Heart left ventricle (tissue), 16 donors: ENCODE data around the gene THOC6. TPM values are rescaled to one million over a fixed set of nuclear protein-coding genes. Genes with fewer than 3 reads are reported as not detected.

ENCODE experiments used
- ATAC-seq, 4 donors: fragments of 200-7000 bp; cut with Tn5 transposase; one replicate each; pipeline ENCODE4 v1.9.1; 2020 to 2022; ENCODE audit warnings: moderate library complexity in 4 of 4, mild to moderate bottlenecking in 3 of 4, moderate number of reproducible peaks in 1 of 4
- DNase-seq, 5 donors: peaks; one replicate each; pipeline ENCODE4 v3.0.0-alpha.2; 2020
- H3K27ac ChIP-seq, 12 donors: fragments of 200-600 bp; sonication (generic) in 4 of 12; one replicate each; pipeline versions ENCODE4 v1.5.0 to v1.8.0; 2016 to 2022; ENCODE audit warnings: mild to moderate bottlenecking in 2 of 12
- H3K27me3 ChIP-seq, 9 donors: fragments of 200-600 bp; sonication (generic) in 2 of 9; one replicate each; pipeline versions ENCODE4 v1.5.1 to v1.8.0; 2016 to 2022; ENCODE audit warnings: mild to moderate bottlenecking in 3 of 9
- H3K36me3 ChIP-seq, 9 donors: fragments of 200-600 bp; sonication (generic) in 2 of 9; one replicate each; pipeline versions ENCODE4 v1.5.0 to v1.8.0; 2018 to 2022; ENCODE audit warnings: mild to moderate bottlenecking in 2 of 9
- H3K4me1 ChIP-seq, 12 donors: fragments of 200-600 bp; sonication (generic) in 4 of 12; one replicate each; pipeline versions ENCODE4 v1.5.0 to v1.8.0; 2016 to 2022; ENCODE audit warnings: mild to moderate bottlenecking in 3 of 12
- H3K4me3 ChIP-seq, 12 donors: fragments of 200-600 bp; sonication (generic) in 4 of 12; one replicate each; pipeline versions ENCODE4 v1.5.0 to v1.8.0; 2017 to 2022; ENCODE audit warnings: mild to moderate bottlenecking in 9 of 12, moderate library complexity in 4 of 12
- H3K9me3 ChIP-seq, 12 donors: fragments of 200-600 bp; sonication (generic) in 4 of 12; one replicate each; pipeline versions ENCODE4 v1.5.0 to v1.8.0; 2016 to 2022; ENCODE audit warnings: mild to moderate bottlenecking in 1 of 12
- CTCF ChIP-seq, 12 donors: fragments of 200-600 bp; sonication (generic) in 4 of 12; IDR thresholded peaks; one replicate each; pipeline versions ENCODE4 v1.5.0 to v1.8.0; 2018 to 2022; ENCODE audit warnings: antibody characterized with exemption in 12 of 12, mild to moderate bottlenecking in 5 of 12
- POLR2A ChIP-seq, 2 donors: fragments of 450-650 bp; IDR thresholded peaks; one replicate each; pipeline ENCODE4 v1.6.1; 2017; ENCODE audit warnings: antibody characterized with exemption in 2 of 2, mild to moderate bottlenecking in 2 of 2, moderate library complexity in 2 of 2
- WGBS, 4 donors: extraction: QIAGEN DNeasy Blood & Tissue Kit in 2 of 4; methylation state at CpG; one replicate each; pipeline versions ENCODE4 v1.1.5 to v1.1.7; 2013 to 2018; 5-methylcytosine and 5-hydroxymethylcytosine counted together
- intact Hi-C, 10 donors: fragments of 100-400 bp; cut with DNase I; formaldehyde crosslinking; loops; one replicate each; pipeline versions ENCODE4 v1.11.1 to v1.14.2; 2022
- polyA plus RNA-seq, 2 donors: library from polyadenylated mRNA; stranded (reverse); fragments of 200-250 nt; gene quantifications; one replicate each; pipeline ENCODE4 v1.2.3, GENCODE V29; 2013
- total RNA-seq, 9 donors: library from RNA; depleted of rRNA in 2 of 9; stranded (reverse); fragments of >200 nt in 2 of 9; fragmentation: NEBNext Ultra II Directional in 3 of 9; extraction: Animal tissue kit (Norgen Biotek cat#: 25700) in 3 of 9; gene quantifications; one replicate each; pipeline versions ENCODE4 v1.1.0 to v1.2.4, GENCODE V29; 2016 to 2023
- donor health status: ischemic (EF 13 %, LVEDD 7.1; RV severe dilation, severe dysfunction).
- donor health status: healthy with polysubstance abuse.
- donor health status: DM: no; HTN: yes; CAD: no.
- donor health status: DM: no; HTN: no; CAD: no.
- donor health status: ischemic (EF 25% LVEDD 6.9; RV normal size, moderate dysfunction).
- donor health status: ischemic (EF 25% LVEDD 5.7; RV mildly dilated, moderate dysfunction).
- donor health status: healthy.
- donor health status: DM: yes; HTN: yes; CAD: no.
- donor health status: ischemic (EF 35%, LVEDD 5.7; RV mildly dilated, moderate dysfunction).
- donor health status: nonischemic (EF 11% LVEDD 7.7; RV severe dilation, severe dysfunction).
- donor health status: DM: yes; HTN: yes; CAD: no.
- donor health status: PGD.
- donor health status: ischemic (EF 29% LVEDD 5.4; RV normal size, mild dysfunction).
- donor health status: nonischemic (EF 23%, LVEDD 6.1; RV moderate dilation, normal function).

The THOC6 gene
- total and polyA plus RNA-seq, 11 donors, result 6.9 to 23.0 (median 10.3) TPM

- Histone ChIP-seq H3K9me3 (no peaks in the 10 kb centered on the region), H3K27ac (no peak overlapping the region), H3K36me3 (peaks cover 0 to 23% (median 19%) of the 10 kb centered on the region in 9 donors), H3K4me3 (no peak overlapping the region), H3K27me3 (peaks cover 4 to 35% (median 26%) of the 10 kb centered on the region in 9 donors), H3K4me1 (peaks cover 10 to 60% (median 36%) of the 10 kb centered on the region in 12 donors)
- ATAC-seq (no peak), DNase-seq (peak in 1 of 5 donors; percentile 23)
- WGBS, 4 donors, result 93 to 96% (median 95%) methylated on average over 22 to 24 of the region's 24 CpGs
- intact Hi-C loops, result no loop called here
- TF ChIP-seq CTCF (IDR thresholded peaks at IDR 0.05) (no peak), POLR2A (IDR thresholded peaks at IDR 0.05) (no peak)
Measured at GRCh38 chr16:3026609-3027488, 3.0 kb downstream of the THOC6 start.

GRCh38 chr16:3027489-3027795 lies 3.6 kb downstream of the THOC6 start:
- ATAC-seq (no peak), DNase-seq (no peak)
- peaks cover 0 to 23% (median 19%) of the 10 kb centered on the region in 9 donors for H3K36me3 ChIP-seq
- no peak overlapping the region for H3K4me3 ChIP-seq
- H3K27me3 ChIP-seq, result peaks cover 4 to 41% (median 26%) of the 10 kb centered on the region in 9 donors
- H3K4me1 ChIP-seq, result peaks cover 4 to 55% (median 30%) of the 10 kb centered on the region in 12 donors
- intact Hi-C loops, result no loop called here
- H3K9me3 ChIP-seq, result no peaks in the 10 kb centered on the region
- 93 to 94% (median 94%) methylated on average over 8 of the region's 8 CpGs for WGBS, 4 donors
- no peak for TF ChIP-seq POLR2A (IDR thresholded peaks at IDR 0.05)
- TF ChIP-seq CTCF (IDR thresholded peaks at IDR 0.05), result no peak
- no peak overlapping the region for H3K27ac ChIP-seq

- peaks cover 0 to 48% (median 23%) of the 10 kb centered on the region in 12 donors for H3K4me1 ChIP-seq
- peaks cover 0 to 23% (median 19%) of the 10 kb centered on the region in 9 donors for H3K36me3 ChIP-seq
- H3K9me3 ChIP-seq, result no peaks in the 10 kb centered on the region
- ATAC-seq, result peak in 3 of 4 donors; percentile 32 to 34 (median 34)
- no peak overlapping the region for H3K27ac ChIP-seq
- intact Hi-C loops, result no loop called here
- TF ChIP-seq POLR2A (IDR thresholded peaks at IDR 0.05), result no peak
- TF ChIP-seq CTCF (IDR thresholded peaks at IDR 0.05), result peak; percentile 55 to 77 (median 64)
- peak overlapping the region in 2 of 12 donors; percentile 2 to 26 for H3K4me3 ChIP-seq
- peak; percentile 64 to 91 (median 83) for DNase-seq
- H3K27me3 ChIP-seq, result peaks cover 6 to 48% (median 29%) of the 10 kb centered on the region in 9 donors
- 20 to 43% (median 25%) methylated on average over 6 to 58 of the region's 58 CpGs for WGBS, 4 donors
Measured at GRCh38 chr16:3027983-3028715, 4.3 kb downstream of the THOC6 start.
